GM18502 (cell line): ENCODE measurements around the gene TMEM121B.

Experiments used
- ATAC-seq: cut with Tn5 transposase; IDR thresholded peaks from one replicate; pipeline ENCODE4 v1.9.1; 2021; ENCODE audit warnings: mild to moderate bottlenecking; ENCODE audit not compliant: unreplicated experiment, poor library complexity

TMEM121B gene

DNA sequence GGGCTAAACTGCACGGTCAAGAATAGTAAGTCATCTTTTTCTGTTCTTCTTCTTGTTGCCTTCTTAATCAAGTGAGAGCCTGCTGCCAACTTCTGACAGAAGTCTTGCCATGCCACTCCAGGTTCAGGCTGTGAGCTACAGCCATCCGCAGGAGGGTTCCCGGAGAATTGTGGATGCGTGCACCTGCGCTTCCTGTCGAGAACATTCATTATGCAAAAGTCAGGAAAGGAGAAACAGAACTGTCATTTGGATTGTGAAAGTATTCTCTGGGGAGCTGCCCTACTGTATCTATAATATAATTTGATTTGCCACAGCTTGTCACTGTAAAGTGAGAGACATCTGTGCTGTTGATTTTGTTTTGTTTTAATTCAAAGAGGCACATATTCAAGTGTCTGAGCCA lies 24.1 kb downstream of the TMEM121B start:
- ATAC-seq, result no peak

DNA sequence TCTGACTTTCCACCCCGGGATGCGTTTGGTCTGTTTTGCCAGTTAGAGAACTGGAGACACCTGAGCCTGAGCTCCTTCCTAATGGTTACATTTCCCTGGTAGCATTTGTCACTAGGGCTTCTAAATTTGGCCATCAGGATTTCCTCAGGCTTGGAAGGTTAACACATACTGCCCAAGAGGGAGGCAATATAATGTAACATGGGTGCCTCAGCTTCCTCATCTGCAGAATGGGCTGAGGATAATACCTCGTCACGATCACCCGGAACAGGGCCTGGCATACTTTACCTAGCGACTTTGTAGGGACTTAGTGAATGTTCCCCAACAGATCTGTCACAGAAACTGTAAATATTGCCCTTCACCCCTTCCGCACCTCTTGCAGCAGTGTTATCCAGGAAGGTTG lies 25.1 kb downstream of the TMEM121B start:
- no peak for ATAC-seq

DNA sequence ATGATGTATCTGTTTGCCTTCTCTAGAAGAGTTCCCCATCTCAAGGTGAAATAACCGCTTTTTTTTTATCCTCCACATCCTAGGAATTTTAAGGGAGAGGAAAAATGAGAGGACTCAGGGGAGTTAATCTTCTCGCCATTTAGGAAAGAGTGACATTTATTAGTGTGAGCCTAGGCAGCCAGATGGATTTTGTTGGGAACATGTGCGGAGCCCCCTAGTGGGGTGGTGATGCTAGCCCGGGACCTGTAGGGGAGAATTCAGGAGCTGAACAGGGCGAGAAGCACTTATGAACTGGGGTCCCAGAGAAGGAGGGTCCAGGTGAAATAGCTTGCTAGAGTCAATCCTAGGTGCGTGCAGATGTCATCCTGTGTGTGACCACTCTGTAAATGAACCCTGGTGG lies 25.6 kb downstream of the TMEM121B start:
- ATAC-seq, result no peak

DNA sequence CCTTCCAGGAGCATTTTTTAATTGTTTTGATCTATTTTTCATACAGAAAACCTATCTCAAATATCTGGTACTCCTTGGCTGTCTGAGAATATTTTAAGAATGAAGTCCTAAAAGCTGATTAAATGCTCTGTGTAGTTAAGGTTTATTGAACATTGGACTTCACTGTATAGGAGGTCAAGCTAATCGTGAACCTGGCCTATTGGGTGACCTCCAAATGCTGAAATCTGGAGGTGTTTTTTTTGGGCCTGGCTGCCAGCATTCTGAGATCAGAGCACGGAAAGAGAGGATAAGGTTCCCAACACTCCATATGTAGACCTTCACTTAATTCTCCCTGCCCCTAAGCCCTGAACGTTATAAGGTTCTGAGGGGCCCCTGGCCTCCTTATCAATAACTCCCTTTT lies 28.1 kb downstream of the TMEM121B start:
- no peak for ATAC-seq

DNA sequence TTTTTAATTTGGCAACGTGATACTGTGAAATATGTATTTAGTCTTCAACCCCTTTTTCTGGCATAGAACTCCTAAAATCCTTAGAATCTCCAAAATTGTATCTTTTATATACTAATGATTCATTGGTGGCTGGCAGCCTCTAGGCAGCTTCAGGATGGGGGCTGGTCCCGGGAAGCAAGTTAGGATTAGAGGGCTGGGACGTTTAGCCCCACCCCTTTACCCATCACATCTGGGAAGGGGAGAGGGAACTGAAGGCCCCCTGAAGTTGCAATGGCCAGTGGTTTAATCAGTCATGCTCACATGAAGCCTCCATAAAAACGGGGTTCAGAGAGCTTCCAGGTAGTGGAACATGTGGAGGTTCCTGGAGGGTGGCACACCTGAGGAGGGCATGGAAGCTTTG lies 29.3 kb downstream of the TMEM121B start:
- ATAC-seq, result no peak

DNA sequence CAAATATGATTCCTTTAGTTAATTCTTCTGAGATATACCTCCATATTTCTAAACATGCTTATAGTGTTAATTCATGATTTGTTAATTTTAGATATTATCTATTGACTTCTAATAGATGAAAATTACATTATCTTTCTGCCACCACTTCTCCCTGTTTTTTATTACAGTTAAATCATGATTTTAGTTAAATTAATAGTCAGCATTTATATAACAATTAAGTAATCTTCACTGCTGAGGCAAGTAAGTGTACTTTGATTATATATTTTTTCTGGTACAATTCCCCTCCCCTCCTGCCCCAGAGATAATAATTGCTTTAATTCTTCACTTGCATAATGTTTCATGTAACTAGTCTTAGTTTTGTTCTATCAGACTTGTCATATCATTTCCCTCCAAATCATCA lies 30.6 kb downstream of the TMEM121B start:
- ATAC-seq, result no peak

DNA sequence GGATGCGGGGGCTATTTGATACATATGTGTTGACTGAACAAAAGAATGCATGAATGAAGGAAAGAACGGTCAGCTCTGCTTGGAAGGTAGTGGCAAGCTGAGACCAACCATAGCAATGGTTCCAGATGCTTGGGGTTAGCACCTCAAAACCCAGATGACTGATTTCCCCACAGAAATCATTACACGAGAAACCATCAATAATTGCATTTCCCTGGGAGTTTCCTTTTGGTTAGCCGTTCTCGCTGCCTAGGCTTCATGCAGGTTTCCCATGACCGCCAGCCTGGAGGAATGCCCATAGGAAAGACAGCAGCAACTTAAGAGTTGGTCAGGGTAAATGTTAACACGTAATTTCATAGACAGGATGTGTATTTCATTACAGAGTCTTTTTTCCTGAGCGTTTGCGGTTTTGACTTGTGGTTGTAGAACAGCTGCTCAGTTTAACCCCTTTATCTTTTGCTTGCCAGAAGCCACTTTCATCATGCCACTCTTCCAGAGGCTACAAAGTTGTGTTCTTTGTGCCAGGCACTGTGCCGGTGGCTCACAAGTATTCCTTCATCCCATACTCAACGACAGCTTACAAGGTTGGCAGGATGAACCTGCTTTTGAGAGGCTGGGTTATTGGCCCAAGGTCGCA lies 33.5 kb downstream of the TMEM121B start:
- peak; percentile 44 for ATAC-seq

DNA sequence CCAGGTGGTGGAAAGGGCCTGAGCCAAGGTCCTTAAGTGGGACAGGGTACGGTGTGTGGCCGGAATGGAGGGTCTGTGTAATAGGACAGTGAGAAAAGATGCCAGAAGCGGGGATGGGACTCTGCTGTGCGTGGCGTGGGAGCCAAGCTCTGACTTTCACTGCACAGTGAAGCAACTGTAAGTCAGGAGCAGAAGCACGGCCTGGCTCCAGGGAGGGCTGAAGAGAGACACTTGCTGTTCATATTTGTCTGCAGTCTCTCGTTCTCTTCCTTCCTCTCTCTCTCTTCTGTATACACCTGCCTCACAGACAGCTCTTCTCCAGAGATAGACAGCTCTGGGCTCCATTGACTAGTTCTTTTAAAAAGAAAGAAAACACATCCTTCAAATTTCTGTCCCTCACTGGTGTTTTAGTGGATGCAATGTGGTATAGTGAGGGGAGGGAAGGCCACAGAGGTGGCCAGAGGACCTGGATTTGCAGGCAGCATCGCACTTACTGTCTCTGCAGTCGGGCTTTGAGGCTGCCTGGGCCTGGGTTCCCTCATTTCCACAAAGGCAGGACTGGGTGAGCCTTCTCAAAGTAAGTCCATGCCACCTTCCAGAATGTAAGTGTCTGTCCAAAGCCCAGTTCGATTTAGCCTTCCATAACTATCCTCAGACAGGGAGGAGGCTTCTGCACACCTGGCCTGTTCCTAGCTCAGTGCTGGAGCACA lies 34.2 kb downstream of the TMEM121B start:
- ATAC-seq, result no peak

DNA sequence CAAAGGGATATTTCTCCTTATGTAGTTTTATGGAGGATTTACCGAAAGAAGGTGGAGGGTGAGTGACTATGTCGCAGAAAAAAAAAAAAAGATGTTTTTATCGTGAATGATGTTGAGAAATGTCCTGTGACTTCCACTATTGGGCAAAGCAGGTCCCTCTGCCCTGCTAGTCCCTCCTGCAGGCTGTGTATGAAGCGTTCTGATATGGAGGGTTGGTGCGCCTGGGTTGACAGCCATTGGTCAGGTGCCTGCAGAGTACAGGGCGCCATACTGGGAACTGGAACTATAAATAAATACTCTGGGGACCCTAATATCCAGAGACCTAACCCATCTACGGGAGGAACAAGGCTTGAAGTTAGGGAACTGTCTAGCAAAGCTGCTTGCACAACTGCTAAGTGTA lies 34.9 kb downstream of the TMEM121B start:
- ATAC-seq, result no peak

DNA sequence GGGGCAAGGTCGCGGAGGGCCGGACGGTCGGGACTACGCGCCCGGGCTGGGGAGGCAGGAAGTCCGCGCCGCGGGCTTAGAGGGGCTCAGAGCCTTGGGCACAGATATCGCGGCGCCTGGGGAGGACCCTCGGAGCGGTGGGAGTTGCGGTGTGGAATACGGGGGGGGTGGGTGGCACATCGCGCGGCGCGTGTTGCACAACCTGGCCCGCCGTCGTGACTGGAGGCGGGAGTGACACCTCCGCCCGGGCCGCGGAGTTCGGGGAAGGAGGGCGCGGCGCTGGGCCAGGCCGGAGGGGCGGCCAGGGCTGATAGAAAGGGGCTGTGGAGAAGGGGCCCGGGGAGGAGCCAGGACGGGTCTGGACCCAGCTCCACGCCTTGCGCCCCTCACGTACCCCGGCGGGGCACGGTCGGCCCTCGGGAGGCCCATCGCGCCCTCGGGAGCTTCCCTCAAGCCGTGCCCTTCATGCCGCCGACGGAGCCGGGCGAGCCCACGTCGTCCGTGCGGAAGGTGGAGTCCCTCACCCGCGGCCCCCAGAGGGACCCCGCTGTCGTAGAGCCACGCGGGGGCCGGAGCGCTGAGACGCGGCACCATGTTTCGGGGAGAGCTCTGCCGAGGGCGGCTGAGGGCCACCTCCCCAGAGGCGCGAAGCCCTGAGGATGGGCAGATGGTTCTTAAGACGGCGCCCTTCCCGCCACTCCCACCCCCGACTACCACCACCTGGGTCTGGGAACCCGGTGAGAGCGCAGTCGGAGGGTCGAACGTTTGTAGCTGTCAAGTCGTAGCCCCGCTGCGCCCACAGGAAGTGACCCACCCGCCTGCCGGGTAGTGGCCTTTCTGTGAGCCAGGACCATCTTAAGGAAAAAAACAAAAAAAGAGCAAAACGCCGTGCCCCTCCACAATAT lies 35.6 kb downstream of the TMEM121B start:
- ATAC-seq, result peak; percentile 13

DNA sequence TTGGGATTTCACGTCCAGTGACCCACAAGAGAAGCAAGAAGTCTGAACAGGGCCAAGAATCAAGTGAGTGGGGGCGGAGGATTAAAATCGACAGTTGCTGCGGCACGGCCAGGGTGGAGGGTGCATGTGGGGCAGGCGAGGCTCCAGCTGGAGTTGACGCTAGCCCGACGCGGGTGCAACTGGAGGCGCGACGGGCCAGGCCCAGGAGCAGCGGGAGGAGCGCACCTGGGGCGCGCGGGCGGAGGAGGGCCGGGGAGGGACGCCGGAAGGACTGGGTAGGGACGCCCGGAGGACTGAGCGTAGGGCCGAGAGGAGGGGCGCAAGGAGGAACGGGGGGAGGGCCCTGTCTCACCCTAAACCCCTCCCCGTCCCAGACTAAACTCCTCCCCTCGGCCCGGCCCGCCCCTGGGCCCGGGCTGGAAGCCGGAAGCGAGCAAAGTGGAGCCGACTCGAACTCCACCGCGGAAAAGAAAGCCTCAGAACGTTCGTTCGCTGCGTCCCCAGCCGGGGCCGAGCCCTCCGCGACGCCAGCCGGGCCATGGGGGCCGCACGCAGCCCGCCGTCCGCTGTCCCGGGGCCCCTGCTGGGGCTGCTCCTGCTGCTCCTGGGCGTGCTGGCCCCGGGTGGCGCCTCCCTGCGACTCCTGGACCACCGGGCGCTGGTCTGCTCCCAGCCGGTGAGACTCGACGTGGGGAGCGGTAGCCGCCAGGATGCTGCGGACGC lies 36.4 kb downstream of the TMEM121B start, which contains the start of gene IL17RA:
TSS of gene IL17RA (plus strand) at position 447 of the 723 bp plus-strand sequence. CDS start at position 539, 92 bp downstream.
- ATAC-seq, result peak; percentile 92

DNA sequence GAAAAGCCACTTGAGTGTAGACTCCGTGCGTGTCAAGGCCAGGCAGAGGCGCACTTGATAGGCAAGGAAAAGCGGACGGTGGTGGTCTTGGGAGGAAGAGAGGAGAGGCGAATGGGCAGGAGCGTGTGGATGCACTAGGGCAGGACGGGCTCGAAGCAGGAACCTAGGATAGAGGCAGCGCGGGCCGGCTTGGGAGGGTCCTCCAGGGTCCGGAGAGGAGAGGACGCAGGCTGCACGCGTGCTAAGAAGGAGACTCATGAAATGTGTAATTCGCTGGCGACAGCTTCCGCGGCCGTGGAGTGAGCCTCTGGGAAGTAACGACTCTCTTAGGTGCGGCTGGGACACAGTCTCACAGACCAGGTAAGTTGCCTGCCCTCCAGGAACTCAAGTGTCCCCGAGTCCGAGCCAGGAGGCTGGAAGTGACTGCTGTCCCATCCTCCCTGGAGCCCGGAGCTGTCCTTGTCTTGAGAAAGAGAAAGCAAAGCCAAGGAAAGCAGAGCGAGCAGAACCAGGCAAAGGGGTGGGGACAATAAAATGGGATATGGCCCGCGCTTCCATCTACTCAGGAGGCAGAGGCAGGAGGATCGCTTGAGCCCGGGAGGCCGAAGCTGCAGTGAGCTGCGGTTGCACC lies 37.2 kb downstream of the TMEM121B start:
- no peak for ATAC-seq

DNA sequence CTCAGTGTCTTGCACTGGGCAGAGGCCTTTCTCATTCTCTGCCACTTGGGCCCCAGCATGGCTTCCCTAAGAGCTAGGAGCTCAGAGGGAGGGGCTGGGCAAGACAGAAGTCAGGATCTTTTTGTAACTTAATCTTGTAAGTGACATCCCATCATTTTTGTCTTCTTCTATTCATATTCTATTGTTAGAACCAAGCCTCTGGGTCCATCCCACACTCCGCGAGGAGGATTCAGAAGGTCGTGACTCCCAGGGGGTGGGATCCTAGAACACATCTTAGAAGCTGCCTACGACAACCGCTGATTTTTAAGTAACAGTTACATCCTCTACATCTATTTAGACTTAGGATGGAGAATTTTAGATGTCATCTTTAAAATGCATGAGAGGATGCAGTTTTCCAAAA lies 37.9 kb downstream of the TMEM121B start:
- ATAC-seq, result no peak

DNA sequence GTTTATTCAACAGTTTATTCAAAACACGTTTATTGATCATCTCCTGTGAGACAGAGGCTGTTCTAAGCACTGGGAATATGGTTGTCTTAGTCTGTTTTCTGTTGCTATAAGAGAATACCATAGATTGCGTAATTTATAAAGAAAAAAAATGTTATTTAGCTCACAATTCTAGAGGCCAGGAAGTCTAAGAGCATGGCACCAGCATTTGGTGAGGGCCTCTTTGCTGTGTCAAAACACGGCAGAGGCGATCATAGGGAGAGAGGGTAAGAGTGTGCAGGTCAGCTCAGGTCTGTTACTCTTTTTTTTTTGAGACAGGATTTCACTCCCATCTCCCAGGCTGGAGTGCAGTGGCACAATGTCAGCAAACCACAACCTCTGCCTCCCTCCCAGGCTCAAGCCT lies 41.6 kb downstream of the TMEM121B start:
- no peak for ATAC-seq

DNA sequence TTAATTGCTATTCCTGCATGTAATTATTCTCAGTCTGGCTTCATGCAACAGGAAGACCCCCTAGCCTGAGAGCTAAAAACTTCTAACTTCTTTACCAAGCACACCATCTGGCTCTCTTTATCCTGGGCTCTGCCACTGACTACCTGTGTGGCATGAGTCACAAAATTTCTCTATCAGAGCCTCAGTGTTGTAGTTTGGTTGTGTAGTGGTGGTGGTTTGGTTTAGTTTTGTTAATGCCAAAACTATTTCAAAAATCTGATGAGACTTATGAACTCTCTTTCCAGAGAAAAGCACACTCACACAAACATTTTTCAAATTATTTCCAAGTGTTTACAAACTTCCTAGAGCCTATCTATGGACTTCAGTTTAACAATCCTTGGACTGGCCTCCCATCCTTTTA lies 43.9 kb downstream of the TMEM121B start:
- no peak for ATAC-seq

DNA sequence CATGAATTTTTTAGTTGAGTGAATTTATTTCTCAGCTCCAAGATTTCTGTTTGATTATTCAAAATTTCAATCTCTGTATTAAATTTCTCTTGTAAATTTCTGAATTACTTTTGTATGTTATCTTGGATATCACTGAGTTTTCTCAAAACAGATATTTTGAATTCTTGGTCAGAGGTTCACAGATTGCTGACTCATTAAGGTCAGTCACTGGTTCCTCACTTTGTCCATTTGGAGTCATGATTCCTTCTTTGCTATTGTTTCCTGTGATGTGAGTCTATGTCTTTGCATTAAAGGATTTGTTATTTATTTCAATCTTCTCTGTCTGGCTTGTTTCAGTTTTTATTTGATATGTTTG lies 46.5 kb downstream of the TMEM121B start:
- ATAC-seq, result no peak

DNA sequence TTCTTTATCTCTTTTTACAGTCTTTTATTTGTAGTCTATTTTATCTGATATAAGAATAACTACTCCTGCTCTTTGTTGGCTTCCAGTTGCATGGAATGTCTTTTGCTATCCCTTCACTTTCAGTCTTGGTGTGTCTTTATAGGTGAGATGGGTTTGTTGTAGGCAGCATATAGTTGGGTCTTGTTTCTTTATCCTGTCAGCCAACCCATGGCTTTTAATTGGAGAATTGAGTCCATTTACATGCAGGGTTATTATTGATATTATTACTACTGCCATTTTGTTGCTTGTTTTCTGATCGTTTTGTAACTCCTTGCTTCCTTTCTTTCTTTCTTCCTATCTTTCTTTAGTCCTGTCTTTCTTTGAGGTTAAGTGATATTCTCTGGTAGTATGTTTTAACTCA lies 48.3 kb downstream of the TMEM121B start:
- ATAC-seq, result no peak
